HEK293T (cell line): ENCODE data around the gene TRIM44.
"Not testable (repeated sequence)": the region's sequence is repeated elsewhere in the genome, so short reads cannot be mapped to it uniquely, and the experiment has no call there.

Experiments
- BHLHE40 ChIP-seq: fragments of 450-650 bp; IDR thresholded peaks from 2 replicates; pipeline ENCODE4 v1.6.1; 2016; ENCODE audit warnings: mild to moderate bottlenecking, moderate library complexity, borderline replicate concordance
- FOXA1 ChIP-seq: fragments of 450-650 bp; IDR thresholded peaks from 2 replicates; pipeline ENCODE4 v1.6.1; 2016; ENCODE audit warnings: mild to moderate bottlenecking
- FOXK2 ChIP-seq: fragments of 450-650 bp; IDR thresholded peaks from 2 replicates; pipeline ENCODE4 v1.6.1; 2016; ENCODE audit warnings: mild to moderate bottlenecking
- FOXM1 ChIP-seq: fragments of 450-650 bp; IDR thresholded peaks from 2 replicates; pipeline ENCODE4 v1.6.1; 2017; ENCODE audit warnings: mild to moderate bottlenecking, borderline replicate concordance
- LEF1 ChIP-seq: fragments of 450-650 bp; IDR thresholded peaks from 2 replicates; pipeline ENCODE4 v1.6.1; 2017; ENCODE audit warnings: mild to moderate bottlenecking, borderline replicate concordance
- NFRKB ChIP-seq: fragments of 450-650 bp; IDR thresholded peaks from 2 replicates; pipeline ENCODE4 v1.6.1; 2016; ENCODE audit warnings: mild to moderate bottlenecking, moderate library complexity
- SP1 ChIP-seq: fragments of 450-650 bp; IDR thresholded peaks from 2 replicates; pipeline ENCODE4 v1.6.1; 2017

- TF ChIP-seq BHLHE40, FOXM1, FOXK2, FOXA1, SP1, NFRKB, LEF1: not testable (repeated sequence)
Measured at GRCh38 chr11:35860194-35860593, 197.6 kb downstream of the TRIM44 start.
